Cardiac fibroblast (primary cell): ENCODE measurements around the gene CD44.
A peak's percentile ranks its signal among the peaks of the same experiment; 100 is the strongest.

ENCODE experiments used
- DNase-seq, 2 donors: peaks; one replicate each; pipeline versions ENCODE4 v3.0.0 to v3.0.0-alpha.2; 2010; ENCODE audit warnings: low read depth in 2 of 2
- H3K4me3 ChIP-seq, 2 donors: replicated peaks in 1 of 2; 1 replicate in 1 of 2; 2 replicates in 1 of 2; pipeline ENCODE4 v1.5.1; 2011; ENCODE audit warnings: low read depth in 2 of 2, low read length in 2 of 2, mild to moderate bottlenecking in 2 of 2, moderate library complexity in 1 of 2
- TF ChIP-seq, protein P1 (sequence below): IDR thresholded peaks from one replicate; pipeline ENCODE4 v1.5.1; 2011; ENCODE audit warnings: low read depth, mild to moderate bottlenecking, low read length, inconsistent platforms

CD44 gene

DNA sequence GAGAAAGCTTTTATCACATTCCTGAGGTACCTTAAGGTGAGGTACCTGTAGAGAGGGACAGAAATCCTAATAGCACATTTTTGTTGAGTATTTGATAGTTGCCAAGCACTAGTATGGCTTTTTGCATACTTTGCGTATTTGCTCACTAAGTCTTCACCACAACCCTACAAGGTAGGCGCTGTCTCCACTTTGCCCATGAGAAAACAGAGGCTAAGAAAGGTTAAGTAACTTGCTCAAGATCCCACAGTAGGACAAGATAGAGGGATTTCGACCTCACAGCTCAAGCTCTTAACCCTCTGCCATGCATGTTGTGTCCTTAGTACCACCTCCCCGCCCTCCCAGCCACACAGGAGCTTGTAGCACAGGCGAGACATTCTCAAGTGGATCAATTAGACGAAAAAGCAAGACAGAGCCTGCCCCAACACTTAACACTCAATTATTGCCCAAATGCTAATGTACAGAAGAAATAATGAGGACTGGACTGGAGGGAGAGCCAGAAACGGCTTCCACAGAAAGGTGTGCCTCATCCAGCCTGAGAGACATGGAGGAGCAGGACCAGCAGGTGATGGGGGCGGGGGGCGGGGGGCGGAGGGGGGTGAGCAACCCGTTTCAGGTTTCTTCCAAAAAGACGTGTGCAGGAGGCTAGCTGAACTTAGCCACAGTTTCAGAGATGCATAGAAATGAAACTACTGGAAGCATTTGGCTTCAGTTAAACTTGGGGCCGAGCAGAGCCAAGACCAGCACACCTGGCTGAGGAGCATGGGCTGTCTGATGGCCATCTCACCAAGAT is 26.7 kb upstream of the CD44 start:
- TF ChIP-seq, protein P1, sequence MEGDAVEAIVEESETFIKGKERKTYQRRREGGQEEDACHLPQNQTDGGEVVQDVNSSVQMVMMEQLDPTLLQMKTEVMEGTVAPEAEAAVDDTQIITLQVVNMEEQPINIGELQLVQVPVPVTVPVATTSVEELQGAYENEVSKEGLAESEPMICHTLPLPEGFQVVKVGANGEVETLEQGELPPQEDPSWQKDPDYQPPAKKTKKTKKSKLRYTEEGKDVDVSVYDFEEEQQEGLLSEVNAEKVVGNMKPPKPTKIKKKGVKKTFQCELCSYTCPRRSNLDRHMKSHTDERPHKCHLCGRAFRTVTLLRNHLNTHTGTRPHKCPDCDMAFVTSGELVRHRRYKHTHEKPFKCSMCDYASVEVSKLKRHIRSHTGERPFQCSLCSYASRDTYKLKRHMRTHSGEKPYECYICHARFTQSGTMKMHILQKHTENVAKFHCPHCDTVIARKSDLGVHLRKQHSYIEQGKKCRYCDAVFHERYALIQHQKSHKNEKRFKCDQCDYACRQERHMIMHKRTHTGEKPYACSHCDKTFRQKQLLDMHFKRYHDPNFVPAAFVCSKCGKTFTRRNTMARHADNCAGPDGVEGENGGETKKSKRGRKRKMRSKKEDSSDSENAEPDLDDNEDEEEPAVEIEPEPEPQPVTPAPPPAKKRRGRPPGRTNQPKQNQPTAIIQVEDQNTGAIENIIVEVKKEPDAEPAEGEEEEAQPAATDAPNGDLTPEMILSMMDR: no peak
- no peak overlapping the region for H3K4me3 ChIP-seq
- DNase-seq: peak in 1 of 2 donors; percentile 26

DNA sequence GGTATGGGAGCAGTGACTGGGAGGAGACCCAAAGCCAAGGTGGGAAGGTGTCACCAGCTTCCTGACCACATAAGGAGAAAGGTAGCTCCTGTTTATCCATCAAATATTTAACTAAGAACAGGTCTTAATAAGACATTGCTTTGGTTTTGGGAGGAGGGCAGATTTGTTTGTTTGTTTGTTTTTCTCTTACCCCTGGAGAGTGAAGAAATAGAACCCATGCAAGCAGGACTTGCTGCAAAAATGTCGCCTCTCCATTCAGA is 26.2 kb upstream of the CD44 start:
- no peak overlapping the region for H3K4me3 ChIP-seq
- no peak for DNase-seq
- TF ChIP-seq, protein P1: no peak

DNA sequence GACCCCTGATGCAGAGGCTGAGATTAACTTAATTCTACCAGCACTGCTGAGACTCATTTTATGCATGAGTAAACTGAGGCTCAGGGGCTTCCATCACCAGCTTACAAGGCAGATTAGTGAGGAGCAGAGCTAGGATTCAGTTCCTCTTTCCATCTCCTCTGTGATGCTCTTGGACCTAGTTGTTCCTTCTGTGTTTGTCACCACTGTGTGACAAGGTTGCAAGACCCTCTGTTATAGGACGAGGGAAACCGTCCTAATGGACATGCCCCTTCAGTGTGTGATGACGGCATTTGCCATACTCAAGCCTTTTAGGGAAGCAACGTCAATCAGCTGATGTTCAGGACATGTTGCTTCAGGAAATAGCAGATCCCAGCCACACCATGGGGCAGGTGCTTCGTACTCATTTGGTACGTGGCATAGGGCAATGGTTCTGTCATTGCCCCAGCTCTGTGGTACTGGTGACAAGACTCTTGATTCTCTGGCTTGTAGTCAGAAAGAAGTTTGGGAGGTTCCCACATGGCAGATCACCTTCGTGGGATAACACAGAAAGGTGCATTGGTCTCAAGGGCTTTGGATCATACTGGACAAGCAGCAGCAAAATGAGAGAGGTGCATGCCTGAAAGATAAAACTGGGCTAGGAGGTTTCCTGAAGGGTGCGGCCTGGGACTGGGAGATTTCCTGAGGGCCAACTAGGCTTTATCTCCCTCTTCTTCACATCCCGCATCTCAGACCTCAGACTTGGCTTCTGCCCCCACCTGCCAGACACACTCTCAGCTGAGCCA is 23.9 kb upstream of the CD44 start:
- no peak overlapping the region for H3K4me3 ChIP-seq
- no peak for DNase-seq
- TF ChIP-seq, protein P1: no peak

GRCh38 chr11:35115688-35116030 is 23.3 kb upstream of the CD44 start:
- H3K4me3 ChIP-seq: no peak overlapping the region

GRCh38 chr11:35116245-35116644 is 22.7 kb upstream of the CD44 start:
- no peak overlapping the region for H3K4me3 ChIP-seq
- peak in 1 of 2 donors; percentile 54 for DNase-seq
- TF ChIP-seq, protein P1: no peak

More at GRCh38 chr11:35115688-35116030, 23.3 kb upstream of the CD44 start:
- DNase-seq: peak in 1 of 2 donors; percentile 8
- TF ChIP-seq, protein P1: no peak

DNA sequence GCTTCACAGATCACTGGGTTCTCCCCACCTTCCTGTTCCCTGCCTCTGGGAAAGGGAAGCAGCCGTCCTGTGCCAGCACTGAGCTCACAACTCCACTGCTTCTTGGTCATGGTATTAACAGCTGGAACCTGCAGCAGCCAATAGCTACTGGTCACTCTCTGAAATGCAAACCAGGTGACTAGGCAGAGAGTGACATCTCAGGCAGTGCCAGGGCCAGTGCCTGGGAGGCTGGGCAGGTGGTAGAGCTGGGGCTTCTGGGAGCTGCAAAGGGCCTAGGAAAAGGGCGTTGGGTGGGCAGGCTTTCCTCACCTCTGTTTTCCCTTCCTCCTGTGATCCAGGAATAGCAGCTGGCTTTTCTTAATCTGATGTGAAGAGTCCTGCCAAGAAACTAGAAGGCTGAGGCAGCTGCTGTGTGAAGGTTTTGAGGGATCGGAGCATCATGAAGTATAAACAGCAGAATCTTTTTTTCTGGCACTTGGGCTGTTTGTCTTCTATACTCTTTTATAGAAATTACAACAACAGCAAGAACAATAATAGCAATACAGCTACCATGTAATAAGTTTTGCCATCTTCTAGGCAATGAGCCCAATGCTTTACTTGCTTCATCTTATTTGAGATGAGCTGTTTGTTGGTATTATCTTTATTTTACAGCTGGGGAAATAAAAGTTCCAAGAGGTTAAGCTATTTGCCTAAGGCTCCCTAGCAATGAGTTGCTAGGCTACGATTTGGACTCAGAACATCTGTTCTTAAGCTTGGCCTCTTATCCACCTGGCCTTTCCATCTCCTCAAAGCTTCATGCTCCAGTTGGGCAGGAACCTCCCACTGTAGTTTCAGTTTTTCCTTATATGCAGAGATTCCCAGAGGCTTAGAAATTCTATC is 22.0 kb upstream of the CD44 start:
- DNase-seq: peak; percentile 34 to 71
- TF ChIP-seq, protein P1: no peak
- H3K4me3 ChIP-seq: no peak overlapping the region
